T-helper 2 cell treated with Interferon-gamma antibody and Interleukin-4, amounts not matched to agents 5 μg/mL and 100 μg/mL, for 36 hours (primary cell): ENCODE data around the gene LOXHD1.

Source experiments
- DNase-seq: peaks from one replicate; pipeline ENCODE4 v3.0.0; 2021; ENCODE audit warnings: low spot score
- H3K27ac Mint-ChIP-seq: one replicate; pipeline ENCODE4 v1.8.0; 2021; ENCODE audit warnings: mild to moderate bottlenecking, mixed read lengths
- H3K27me3 Mint-ChIP-seq: one replicate; pipeline ENCODE4 v1.8.0; 2021; ENCODE audit warnings: low read depth, mixed read lengths
- H3K36me3 Mint-ChIP-seq: one replicate; pipeline ENCODE4 v1.8.0; 2021; ENCODE audit warnings: low read depth, mixed read lengths
- H3K4me1 Mint-ChIP-seq: one replicate; pipeline ENCODE4 v1.8.0; 2021; ENCODE audit warnings: low read depth, mixed read lengths
- H3K4me3 Mint-ChIP-seq: one replicate; pipeline ENCODE4 v1.8.0; 2022; ENCODE audit warnings: mild to moderate bottlenecking, moderate library complexity, mixed read lengths
- H3K9me3 Mint-ChIP-seq: one replicate; pipeline ENCODE4 v1.8.0; 2021; ENCODE audit warnings: mixed read lengths

Gene LOXHD1

GRCh38 chr18:46449033-46449432 lies 208.0 kb downstream of the LOXHD1 start:
- Mint-ChIP-seq H3K4me3 (no peak overlapping the region), H3K36me3 (no peaks in the 10 kb centered on the region), H3K9me3 (no peaks in the 10 kb centered on the region), H3K27me3 (peaks cover 8% of the 10 kb centered on the region), H3K27ac (no peak overlapping the region), H3K4me1 (no peaks in the 10 kb centered on the region)
- no peak for DNase-seq

- Mint-ChIP-seq H3K4me3 (no peak overlapping the region), H3K27ac (no peak overlapping the region), H3K4me1 (no peaks in the 10 kb centered on the region), H3K9me3 (no peaks in the 10 kb centered on the region), H3K27me3 (peaks cover 8% of the 10 kb centered on the region), H3K36me3 (no peaks in the 10 kb centered on the region)
- no peak for DNase-seq
These were observed 208.7 kb downstream of the LOXHD1 start for GRCh38 chr18:46448347-46448746.

GRCh38 chr18:46447792-46448191 lies 209.2 kb downstream of the LOXHD1 start:
- Mint-ChIP-seq H3K36me3 (no peaks in the 10 kb centered on the region), H3K4me1 (no peaks in the 10 kb centered on the region), H3K27me3 (peaks cover 9% of the 10 kb centered on the region), H3K27ac (no peak overlapping the region), H3K4me3 (no peak overlapping the region), H3K9me3 (no peaks in the 10 kb centered on the region)
- DNase-seq = no peak

GRCh38 chr18:46447323-46447722 lies 209.7 kb downstream of the LOXHD1 start:
- no peaks in the 10 kb centered on the region for H3K36me3 Mint-ChIP-seq
- no peak for DNase-seq
- no peaks in the 10 kb centered on the region for H3K4me1 Mint-ChIP-seq
- H3K27me3 Mint-ChIP-seq = peaks cover 10% of the 10 kb centered on the region
- no peak overlapping the region for H3K4me3 Mint-ChIP-seq
- H3K27ac Mint-ChIP-seq = no peak overlapping the region
- H3K9me3 Mint-ChIP-seq = no peaks in the 10 kb centered on the region

- no peaks in the 10 kb centered on the region for H3K4me1 Mint-ChIP-seq
- no peak for DNase-seq
- no peaks in the 10 kb centered on the region for H3K36me3 Mint-ChIP-seq
- H3K27ac Mint-ChIP-seq = no peak overlapping the region
- H3K4me3 Mint-ChIP-seq = no peak overlapping the region
- peaks cover 10% of the 10 kb centered on the region for H3K27me3 Mint-ChIP-seq
- no peaks in the 10 kb centered on the region for H3K9me3 Mint-ChIP-seq
These were observed 211.3 kb downstream of the LOXHD1 start for GRCh38 chr18:46445522-46446313.

- Mint-ChIP-seq H3K27me3 (peaks cover 2% of the 10 kb centered on the region), H3K4me1 (no peaks in the 10 kb centered on the region), H3K9me3 (no peaks in the 10 kb centered on the region), H3K4me3 (no peak overlapping the region), H3K27ac (no peak overlapping the region), H3K36me3 (no peaks in the 10 kb centered on the region)
- no peak for DNase-seq
These were observed 218.0 kb downstream of the LOXHD1 start for GRCh38 chr18:46439037-46439436.

- H3K9me3 Mint-ChIP-seq = no peaks in the 10 kb centered on the region
- H3K36me3 Mint-ChIP-seq = no peaks in the 10 kb centered on the region
- no peaks in the 10 kb centered on the region for H3K4me1 Mint-ChIP-seq
- no peak for DNase-seq
- H3K27me3 Mint-ChIP-seq = no peaks in the 10 kb centered on the region
- H3K4me3 Mint-ChIP-seq = no peak overlapping the region
- no peak overlapping the region for H3K27ac Mint-ChIP-seq
These were observed 220.0 kb downstream of the LOXHD1 start for GRCh38 chr18:46437061-46437460.

- Mint-ChIP-seq H3K36me3 (no peaks in the 10 kb centered on the region), H3K9me3 (no peaks in the 10 kb centered on the region), H3K4me1 (no peaks in the 10 kb centered on the region), H3K4me3 (no peak overlapping the region), H3K27ac (no peak overlapping the region), H3K27me3 (peaks cover 3% of the 10 kb centered on the region)
- no peak for DNase-seq
These were observed 220.4 kb downstream of the LOXHD1 start for GRCh38 chr18:46436621-46437020.

- no peak overlapping the region for H3K4me3 Mint-ChIP-seq
- DNase-seq = no peak
- peaks cover 13% of the 10 kb centered on the region for H3K27me3 Mint-ChIP-seq
- no peak overlapping the region for H3K27ac Mint-ChIP-seq
- H3K9me3 Mint-ChIP-seq = no peaks in the 10 kb centered on the region
- no peaks in the 10 kb centered on the region for H3K36me3 Mint-ChIP-seq
- no peaks in the 10 kb centered on the region for H3K4me1 Mint-ChIP-seq
These were observed 222.0 kb downstream of the LOXHD1 start for GRCh38 chr18:46435031-46435430.

GRCh38 chr18:46434629-46435028 lies 222.4 kb downstream of the LOXHD1 start:
- DNase-seq = no peak
- no peak overlapping the region for H3K4me3 Mint-ChIP-seq
- no peaks in the 10 kb centered on the region for H3K4me1 Mint-ChIP-seq
- H3K36me3 Mint-ChIP-seq = no peaks in the 10 kb centered on the region
- H3K9me3 Mint-ChIP-seq = no peaks in the 10 kb centered on the region
- H3K27me3 Mint-ChIP-seq = peaks cover 15% of the 10 kb centered on the region
- no peak overlapping the region for H3K27ac Mint-ChIP-seq

- no peak for DNase-seq
- Mint-ChIP-seq H3K4me1 (no peaks in the 10 kb centered on the region), H3K4me3 (no peak overlapping the region), H3K27me3 (peaks cover 15% of the 10 kb centered on the region), H3K9me3 (no peaks in the 10 kb centered on the region), H3K27ac (no peak overlapping the region), H3K36me3 (no peaks in the 10 kb centered on the region)
These were observed 223.7 kb downstream of the LOXHD1 start for GRCh38 chr18:46433121-46433826.

- Mint-ChIP-seq H3K4me1 (no peaks in the 10 kb centered on the region), H3K4me3 (no peak overlapping the region), H3K27me3 (peaks cover 15% of the 10 kb centered on the region), H3K27ac (no peak overlapping the region), H3K9me3 (no peaks in the 10 kb centered on the region), H3K36me3 (no peaks in the 10 kb centered on the region)
- no peak for DNase-seq
These were observed 225.4 kb downstream of the LOXHD1 start for GRCh38 chr18:46431522-46432171.

GRCh38 chr18:46429649-46430224 lies 227.3 kb downstream of the LOXHD1 start:
- DNase-seq = no peak
- no peaks in the 10 kb centered on the region for H3K4me1 Mint-ChIP-seq
- no peak overlapping the region for H3K27ac Mint-ChIP-seq

GRCh38 chr18:46429130-46429529 lies 227.9 kb downstream of the LOXHD1 start:
- no peak overlapping the region for H3K27ac Mint-ChIP-seq
- no peak overlapping the region for H3K4me3 Mint-ChIP-seq
- H3K36me3 Mint-ChIP-seq = no peaks in the 10 kb centered on the region
- H3K27me3 Mint-ChIP-seq = peaks cover 15% of the 10 kb centered on the region
- DNase-seq = no peak
- no peaks in the 10 kb centered on the region for H3K9me3 Mint-ChIP-seq
- no peaks in the 10 kb centered on the region for H3K4me1 Mint-ChIP-seq

More at GRCh38 chr18:46429649-46430224, 227.3 kb downstream of the LOXHD1 start:
- Mint-ChIP-seq H3K4me3 (no peak overlapping the region), H3K9me3 (no peaks in the 10 kb centered on the region), H3K36me3 (no peaks in the 10 kb centered on the region), H3K27me3 (peaks cover 15% of the 10 kb centered on the region)
